ENCODE results near the gene ACTBL2.
"Not testable (repeated sequence)": the region's sequence is repeated elsewhere in the genome, so short reads cannot be mapped to it uniquely, and the experiment has no call there.

The ACTBL2 gene

DNA sequence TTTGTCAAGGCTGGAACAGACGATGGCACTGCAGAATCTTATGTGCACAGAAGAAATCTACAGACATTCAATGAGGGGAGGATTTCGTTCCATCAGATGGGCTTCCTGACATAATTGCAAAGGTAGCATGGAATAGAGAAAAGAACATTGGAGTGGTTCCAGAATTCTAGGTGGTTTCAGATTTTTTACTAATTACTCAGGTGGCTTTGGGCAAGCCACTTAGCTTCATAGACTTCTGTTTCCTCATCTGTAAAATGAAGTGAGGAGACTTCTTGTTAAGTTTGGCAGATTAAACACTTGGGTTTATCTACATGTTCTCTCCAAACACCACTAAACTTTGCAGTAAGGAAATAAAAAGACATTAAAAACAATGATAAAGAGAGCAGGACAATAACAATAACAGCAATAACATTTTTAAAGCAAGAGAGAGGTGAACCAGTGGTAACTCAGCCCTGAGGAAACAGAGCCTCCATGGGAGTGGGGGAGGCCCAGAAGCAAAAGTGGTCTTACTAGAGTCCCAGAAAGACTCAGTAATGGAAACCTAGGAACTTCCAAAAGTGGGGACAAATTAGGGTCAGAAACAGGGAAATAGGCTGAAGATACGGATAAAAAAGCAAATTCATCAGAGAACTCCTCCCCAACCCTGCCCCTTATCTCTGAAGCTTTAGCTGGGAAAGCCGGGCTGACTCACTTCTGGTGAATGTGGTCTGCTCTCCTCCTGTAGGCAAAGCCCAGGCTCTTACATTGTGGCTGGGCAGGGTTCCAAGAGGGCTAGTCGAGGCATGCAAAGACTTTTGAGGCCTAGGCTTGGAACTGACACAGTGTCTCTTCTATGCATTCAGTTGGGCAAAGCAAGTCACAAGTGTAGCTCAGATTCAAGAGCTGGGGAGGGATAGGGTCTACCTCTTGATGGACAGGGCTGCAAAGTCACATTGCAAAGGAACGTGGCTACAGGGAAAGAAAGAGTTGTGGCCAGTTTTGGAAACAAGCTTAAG lies 11.8 kb upstream of the ACTBL2 start:
- peak; percentile 59 for DNase-seq

- DNase-seq = no peak
These were observed 10.4 kb upstream of the ACTBL2 start for GRCh38 chr5:57493034-57493433.

DNA sequence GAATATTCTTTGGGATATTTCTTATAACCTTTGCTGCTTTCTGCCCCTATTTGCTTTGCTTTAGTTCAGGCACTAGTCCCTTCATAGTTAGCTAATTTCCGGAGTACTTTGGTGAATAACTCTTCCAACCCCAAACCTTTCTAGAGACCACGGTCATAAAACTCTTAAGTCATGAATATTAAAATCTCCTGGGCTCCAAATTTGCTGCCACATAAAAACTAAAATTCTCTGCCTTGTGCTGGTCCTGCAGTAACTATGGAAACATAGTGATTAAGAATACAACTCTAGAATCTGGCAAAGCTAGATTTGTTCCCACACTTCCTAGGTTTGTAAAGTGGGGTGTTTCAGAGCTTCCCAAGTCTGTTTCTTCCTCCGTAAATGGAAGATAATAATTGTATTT lies 10.0 kb upstream of the ACTBL2 start:
- DNase-seq = no peak

DNA sequence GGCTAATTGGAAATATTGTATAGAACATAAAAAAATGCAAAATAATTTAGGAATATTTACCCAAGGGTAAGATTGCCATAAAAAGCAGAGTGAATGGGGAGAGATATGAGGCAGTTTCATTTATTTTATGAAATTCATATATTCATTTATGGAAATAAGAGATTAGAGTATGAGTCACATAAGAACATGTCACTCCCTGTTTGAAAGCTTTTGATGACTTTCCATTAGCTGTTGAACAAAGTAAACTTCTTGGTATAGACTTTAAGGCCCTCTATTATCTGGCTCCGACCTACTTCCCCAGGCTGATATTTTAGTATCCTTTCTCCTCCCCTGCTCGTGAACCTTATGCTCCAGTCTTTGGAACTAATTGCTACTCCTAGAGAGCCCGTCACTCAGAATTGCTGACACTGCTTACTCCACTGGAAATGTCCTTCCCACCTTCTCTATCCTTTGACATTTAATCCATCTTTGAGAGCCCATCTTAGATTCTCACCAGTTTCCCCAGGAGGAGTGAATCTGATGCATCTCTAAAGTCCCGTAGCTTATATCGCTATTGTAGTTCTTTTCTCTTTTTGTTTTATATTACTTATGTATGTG lies 8.9 kb upstream of the ACTBL2 start:
- no peak for DNase-seq

DNA sequence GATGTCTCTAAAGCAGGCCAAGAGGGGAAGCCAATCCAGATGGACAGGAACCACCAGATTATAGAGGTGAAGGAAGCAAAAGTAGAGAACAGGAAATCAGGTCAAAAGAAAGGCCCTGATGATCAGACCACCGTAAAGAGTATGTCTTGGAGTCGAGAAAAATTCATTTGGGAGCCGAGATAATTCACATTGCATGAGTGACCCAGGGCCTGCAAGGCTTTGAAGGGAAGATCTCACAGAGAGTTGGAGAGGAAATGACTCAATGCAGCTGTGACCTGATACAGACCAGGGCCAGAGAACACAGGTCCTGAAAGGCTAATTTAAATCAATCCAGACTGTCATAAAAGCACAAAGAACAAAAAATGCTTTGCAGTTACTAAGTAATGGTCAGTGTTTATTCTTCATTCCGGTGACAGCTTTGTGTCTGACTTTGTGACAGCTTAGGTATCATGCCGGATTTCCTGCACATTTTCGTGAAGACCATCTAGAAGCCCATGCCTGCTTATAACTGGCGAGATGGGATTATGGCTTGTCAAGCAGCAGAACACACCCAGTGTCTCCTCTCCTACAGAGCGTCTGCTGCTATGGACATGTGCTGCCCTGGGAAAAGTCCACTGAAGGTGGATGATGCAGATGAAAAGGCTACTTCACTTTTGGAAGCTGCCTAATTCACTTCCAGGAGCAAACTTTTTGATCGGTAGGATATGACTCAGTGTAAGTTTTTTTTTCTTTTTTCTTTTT lies 5.8 kb upstream of the ACTBL2 start:
- no peak for DNase-seq

DNA sequence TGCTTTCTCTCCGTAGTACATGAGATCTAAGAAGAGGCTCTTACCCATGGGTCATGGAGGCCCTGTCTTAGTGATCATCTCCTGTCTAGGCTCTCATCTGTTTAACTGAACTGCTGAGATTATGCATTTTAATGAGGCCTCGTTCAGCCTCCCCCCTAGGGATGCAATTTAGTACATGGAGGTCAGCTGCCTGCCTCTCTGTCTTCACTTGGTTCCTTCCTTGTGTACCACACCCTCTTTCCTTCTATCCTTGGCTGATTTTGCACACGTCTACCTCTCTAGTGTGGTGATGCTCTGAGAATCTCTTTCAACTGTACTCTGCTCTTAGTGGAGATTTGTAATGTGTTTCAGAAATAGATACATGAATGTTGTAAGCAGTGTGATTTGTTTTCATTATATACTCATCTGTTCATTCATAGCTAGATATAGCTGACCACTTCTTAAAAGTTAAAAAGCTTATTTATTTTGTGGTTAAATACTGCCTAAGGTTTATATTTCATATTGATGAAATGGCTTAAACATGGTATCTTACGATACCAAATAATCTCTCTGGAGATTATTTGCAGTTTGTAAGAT lies 3.5 kb upstream of the ACTBL2 start:
- no peak for DNase-seq

DNA sequence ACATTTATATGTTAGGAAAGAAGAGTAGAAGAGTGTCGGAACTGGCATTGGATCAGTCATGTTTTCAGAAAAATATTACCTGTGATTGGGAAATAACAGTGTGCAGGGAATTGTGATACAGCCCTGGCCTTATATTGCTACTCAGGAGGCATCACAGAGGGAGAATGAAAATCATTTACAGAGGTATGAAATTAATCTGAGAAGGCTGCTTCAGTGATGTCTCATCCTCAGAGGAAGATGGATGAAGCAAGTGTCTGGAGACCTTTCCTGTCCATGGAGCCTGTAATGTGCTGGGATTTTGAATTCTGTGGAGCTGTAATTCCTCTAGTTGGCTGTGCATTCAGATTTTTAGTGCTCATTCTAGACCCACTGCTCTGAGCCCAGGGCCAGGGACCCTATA lies 3.8 kb downstream of the ACTBL2 start:
- DNase-seq = no peak

GRCh38 chr5:57476601-57477056 lies 6.0 kb downstream of the ACTBL2 start:
- DNase-seq = no peak

GRCh38 chr5:57470339-57470738 lies 12.3 kb downstream of the ACTBL2 start:
- DNase-seq = no peak

DNA sequence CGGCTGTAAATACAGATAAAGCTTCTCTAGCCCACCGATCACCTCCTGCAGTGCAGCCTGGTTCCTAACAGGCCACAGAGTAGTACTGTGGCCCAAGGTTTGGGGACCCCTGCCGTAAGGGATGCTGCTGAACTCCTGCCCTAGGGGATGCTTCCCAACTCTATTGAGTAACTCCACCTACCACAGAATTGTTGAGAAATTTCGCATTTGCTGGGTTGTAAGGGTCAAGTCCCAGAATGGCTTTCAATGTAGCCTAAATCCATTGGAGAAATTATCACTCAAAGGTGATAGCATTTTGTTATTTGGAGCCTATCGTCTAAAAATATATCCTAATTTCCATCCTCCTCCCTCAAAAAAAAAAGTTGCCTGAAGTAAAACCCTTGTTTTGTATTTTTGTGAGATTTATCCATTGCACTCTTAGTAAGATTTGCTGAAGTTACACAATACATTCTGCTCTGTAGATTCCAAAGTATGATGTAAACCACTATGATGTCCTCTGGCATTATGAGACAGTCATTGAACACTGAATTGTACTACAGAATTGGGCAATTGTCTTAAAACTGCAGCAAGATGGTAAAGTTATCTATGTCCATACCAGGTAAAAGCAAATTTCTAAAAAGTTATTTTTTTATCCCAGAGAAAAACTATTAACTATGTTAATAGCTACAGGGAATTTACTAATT lies 14.0 kb downstream of the ACTBL2 start:
- no peak for DNase-seq

DNA sequence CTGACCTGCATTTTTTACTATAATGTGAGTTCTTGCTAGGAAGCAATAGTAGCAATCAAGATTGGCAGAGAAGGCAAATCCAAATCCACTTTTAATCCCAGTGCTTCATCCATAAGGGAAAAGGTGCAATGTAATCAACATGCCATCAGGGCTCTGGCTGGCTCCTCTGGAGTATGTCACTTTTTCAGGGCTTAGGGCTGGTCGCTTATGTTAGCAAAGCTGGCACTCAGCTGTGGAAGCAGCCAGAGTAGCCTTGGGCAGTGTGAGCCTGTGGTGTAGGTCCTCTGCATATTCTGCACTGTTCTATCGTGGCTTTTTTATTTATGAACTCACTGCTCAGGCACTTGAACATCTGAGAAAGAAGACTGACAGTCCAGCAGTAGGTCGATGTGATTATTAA lies 16.1 kb downstream of the ACTBL2 start:
- no peak for DNase-seq

- DNase-seq = not testable (repeated sequence)
These were observed 22.6 kb downstream of the ACTBL2 start for GRCh38 chr5:57460056-57460455.

DNA sequence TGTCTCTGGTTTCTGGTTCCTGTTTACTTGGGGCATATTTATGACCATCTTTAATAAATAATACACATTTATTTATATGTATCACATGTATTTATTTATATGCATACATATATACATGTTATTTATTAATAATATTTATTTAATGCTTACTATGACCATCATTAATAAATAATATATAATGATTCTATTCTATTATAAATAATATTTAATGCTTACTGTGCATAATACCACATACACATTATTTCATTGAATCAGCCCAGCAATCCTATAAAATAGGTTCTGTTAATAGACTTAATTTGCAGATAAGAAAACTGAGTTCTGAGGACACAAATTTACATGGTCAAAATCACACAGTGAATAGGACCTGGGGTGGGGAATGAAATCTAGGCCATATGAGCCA lies 24.2 kb downstream of the ACTBL2 start:
- DNase-seq = no peak

DNA sequence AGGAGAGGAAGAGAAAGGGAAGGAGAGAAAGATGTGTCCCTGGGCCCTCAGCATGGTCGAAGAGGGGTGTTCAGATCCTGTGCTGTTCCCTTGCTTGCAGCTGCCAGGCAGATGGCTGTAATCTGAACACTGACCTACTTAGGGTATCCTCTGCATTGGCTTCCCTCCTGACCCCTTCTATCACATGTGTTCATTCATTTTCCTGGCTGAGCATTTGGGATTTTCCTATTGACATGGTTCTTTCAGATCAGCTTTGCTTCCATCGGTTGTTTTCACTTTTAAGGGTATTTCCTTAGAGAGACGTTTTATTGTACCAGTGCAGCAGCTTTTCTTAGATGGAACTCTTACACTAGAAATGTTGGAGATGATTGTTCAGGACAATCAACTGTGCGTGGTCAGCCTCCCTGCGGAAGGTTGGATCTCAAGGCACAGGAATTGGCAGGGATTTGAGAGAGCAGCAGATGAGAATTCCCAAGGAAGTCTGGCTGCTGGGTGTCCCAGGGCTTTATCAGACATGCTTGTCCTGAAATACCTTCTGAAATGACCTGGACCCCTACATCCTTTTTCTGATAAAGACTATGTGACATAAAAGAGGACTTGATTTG lies 26.0 kb downstream of the ACTBL2 start:
- no peak for DNase-seq

DNA sequence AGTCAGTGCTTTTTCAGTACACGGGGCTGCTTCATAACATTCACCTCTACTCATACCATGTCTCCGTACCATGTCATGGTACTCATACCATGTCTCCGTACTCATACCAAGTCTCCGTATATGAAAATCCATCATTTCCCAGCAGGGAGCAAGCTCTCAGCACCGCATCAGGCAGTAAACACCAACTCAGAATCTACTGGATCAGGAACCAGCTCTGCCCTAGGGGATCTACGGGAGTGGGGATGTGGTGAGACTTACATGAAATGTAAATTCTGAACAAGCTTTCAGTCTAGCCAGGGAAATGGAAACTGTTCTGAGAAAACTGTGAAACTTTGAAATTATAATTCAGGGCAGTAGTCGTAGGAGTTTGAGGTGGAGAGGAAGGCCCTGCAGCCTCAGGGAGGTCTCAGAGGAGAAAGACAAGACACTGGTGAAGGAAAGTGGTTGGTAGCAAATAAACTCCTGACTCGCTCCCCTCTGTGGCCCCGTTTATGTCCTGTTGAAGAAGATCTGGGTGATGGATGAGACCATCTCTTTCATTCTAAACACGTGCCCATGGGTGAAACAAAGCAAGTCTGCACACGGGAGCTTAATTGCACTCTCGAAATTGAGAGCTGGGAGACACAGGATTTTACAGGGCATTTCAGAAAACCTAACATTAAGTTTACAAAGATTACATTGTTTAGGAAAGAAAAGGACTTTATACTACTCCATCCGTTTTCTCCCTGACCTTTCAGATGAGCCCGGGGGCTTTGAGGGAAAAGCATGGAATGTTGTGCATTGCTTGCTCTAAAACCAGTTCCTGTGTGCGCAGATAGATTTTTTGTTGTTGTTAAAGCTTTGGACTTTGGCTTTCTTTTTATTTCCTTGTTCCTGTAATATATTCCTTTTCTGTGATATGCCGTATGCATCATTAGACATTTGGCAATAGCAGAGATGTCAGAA lies 26.8 kb downstream of the ACTBL2 start:
- no peak for DNase-seq

- no peak for DNase-seq
These were observed 27.7 kb downstream of the ACTBL2 start for GRCh38 chr5:57454896-57455295.

- no peak for DNase-seq
These were observed 28.9 kb downstream of the ACTBL2 start for GRCh38 chr5:57453728-57454127.

DNA sequence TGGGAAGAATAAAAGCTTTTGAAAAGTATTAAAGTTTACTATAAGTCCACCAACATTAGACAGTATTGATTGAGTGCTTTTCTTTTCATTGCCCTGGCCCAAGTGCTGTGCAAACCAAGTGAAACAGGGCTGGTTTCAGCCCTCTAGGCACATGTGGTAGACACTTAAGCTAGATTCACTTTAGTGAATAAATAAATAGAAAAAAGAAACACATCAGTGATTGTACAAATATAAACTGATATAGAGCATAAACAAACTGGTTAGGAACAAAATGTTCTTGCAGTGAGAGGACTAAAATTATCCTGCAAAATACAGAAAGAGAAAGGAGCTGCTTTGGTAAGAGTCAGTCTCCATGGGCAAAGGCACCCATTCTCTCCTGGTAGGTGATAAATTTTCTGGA lies 29.7 kb downstream of the ACTBL2 start:
- DNase-seq = no peak

- DNase-seq = no peak
These were observed 31.4 kb downstream of the ACTBL2 start for GRCh38 chr5:57450991-57451876.

- no peak for DNase-seq
These were observed 33.9 kb downstream of the ACTBL2 start for GRCh38 chr5:57448751-57449150.

All from stimulated activated CD8-positive, alpha-beta memory T cell treated with anti-CD3 and anti-CD28 coated beads, Interleukin-4, amount 100 ng/mL, for 48 hours (primary cell).